ENCODE measurements around the gene OAS2. TPM values are rescaled to one million over a fixed set of nuclear protein-coding genes. Genes with fewer than 3 reads are reported as not detected.

Gene OAS2
- total and polyA plus RNA-seq, 8 donors: 0.79 to 3.9 (median 1.2) TPM

DNA sequence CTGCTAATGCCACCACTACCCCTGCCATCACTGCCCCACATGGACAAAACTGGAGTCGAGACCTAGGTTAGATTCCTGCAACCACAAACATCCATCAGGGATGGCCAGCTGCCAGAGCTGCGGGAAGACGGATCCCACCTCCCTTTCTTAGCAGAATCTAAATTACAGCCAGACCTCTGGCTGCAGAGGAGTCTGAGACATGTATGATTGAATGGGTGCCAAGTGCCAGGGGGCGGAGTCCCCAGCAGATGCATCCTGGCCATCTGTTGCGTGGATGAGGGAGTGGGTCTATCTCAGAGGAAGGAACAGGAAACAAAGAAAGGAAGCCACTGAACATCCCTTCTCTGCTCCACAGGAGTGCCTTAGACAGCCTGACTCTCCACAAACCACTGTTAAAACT, 7.1 kb upstream of the OAS2 start:
- Histone ChIP-seq H3K4me3 (no peak overlapping the region), H3K9me3 (no peaks in the 10 kb centered on the region), H3K4me1 (no peaks in the 10 kb centered on the region), H3K27ac (no peak overlapping the region), H3K27me3 (no peaks in the 10 kb centered on the region), H3K36me3 (no peaks in the 10 kb centered on the region)
- whole genome bisulfite sequencing, 2 donors: 80% methylated on average over 5 of the region's 5 CpGs
- ATAC-seq (no peak), FAIRE-seq (no peak), DNase-seq (no peak)
- intact Hi-C loops (cut with DNase I): no loop called here
- TF ChIP-seq, protein P1, sequence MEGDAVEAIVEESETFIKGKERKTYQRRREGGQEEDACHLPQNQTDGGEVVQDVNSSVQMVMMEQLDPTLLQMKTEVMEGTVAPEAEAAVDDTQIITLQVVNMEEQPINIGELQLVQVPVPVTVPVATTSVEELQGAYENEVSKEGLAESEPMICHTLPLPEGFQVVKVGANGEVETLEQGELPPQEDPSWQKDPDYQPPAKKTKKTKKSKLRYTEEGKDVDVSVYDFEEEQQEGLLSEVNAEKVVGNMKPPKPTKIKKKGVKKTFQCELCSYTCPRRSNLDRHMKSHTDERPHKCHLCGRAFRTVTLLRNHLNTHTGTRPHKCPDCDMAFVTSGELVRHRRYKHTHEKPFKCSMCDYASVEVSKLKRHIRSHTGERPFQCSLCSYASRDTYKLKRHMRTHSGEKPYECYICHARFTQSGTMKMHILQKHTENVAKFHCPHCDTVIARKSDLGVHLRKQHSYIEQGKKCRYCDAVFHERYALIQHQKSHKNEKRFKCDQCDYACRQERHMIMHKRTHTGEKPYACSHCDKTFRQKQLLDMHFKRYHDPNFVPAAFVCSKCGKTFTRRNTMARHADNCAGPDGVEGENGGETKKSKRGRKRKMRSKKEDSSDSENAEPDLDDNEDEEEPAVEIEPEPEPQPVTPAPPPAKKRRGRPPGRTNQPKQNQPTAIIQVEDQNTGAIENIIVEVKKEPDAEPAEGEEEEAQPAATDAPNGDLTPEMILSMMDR (IDR thresholded peaks at IDR 0.05): no peak

DNA sequence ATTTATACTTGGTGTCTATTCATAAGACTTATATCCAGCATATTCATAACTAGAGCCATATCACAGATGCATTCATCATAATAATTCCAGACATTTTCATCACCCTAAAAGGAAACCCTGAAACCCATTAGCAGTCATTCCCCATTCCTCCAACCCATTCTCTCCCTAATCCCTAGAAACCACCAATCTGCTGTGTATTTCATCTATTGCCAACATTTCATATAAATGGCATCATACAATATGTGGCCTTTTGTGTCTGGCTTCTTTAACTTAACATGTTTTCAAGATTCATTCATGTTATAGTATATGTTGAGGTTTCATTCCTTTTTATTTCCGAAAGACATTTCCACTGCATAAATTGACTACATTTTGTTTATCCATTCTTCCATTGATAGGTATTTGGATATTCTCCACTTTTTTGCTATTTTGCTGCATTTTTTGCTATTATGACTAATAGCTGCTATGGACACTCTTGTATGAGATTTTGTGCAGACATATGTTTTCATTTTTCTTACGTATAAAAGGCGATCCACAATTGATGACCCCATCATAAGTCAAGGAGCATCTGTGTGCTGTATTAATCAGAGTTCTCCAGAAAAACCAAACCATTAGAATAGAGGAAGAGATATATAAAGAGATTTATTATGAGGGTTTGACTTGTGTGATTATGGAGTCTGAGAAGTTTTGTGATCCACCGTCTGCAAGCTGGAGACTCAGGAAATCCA, 5.1 kb upstream of the OAS2 start:
- DNase-seq: no peak
- FAIRE-seq: no peak
- ATAC-seq: no peak
- 86 to 92% methylated on average over 4 of the region's 4 CpGs for WGBS, 2 donors
- H3K36me3 ChIP-seq: no peaks in the 10 kb centered on the region
- no peaks in the 10 kb centered on the region for H3K4me1 ChIP-seq
- TF ChIP-seq, protein P1 (IDR thresholded peaks at IDR 0.05): no peak
- no peak overlapping the region for H3K4me3 ChIP-seq
- no peak overlapping the region for H3K27ac ChIP-seq
- H3K27me3 ChIP-seq: no peaks in the 10 kb centered on the region
- H3K9me3 ChIP-seq: no peaks in the 10 kb centered on the region
- intact Hi-C loops (cut with DNase I): no loop called here

DNA sequence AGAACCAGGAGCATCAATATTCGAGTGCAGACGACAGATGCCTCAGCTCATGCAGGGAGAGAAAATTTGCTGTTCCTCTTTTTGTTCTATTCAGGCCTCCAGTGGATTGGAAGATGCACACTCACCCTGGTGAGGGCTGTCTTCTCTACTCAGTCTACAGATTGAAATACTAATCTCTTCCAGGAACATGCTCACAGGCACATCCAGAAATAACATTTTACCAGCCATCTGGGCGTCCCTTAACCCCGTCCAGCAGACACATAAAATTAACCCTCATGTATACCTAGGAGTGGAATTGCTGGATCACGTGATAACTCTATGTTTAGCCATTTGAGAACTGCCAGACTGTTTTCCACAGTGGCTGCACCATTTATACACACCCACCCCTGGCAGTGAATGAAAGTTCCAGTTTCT, 4.5 kb upstream of the OAS2 start:
- no peak for DNase-seq
- no peak overlapping the region for H3K27ac ChIP-seq
- no peak overlapping the region for H3K4me3 ChIP-seq
- FAIRE-seq: no peak
- TF ChIP-seq, protein P1 (IDR thresholded peaks at IDR 0.05): no peak
- intact Hi-C loops (cut with DNase I): no loop called here
- WGBS, 2 donors: 38 to 46% methylated on average over 5 of the region's 5 CpGs
- H3K36me3 ChIP-seq: no peaks in the 10 kb centered on the region
- no peaks in the 10 kb centered on the region for H3K4me1 ChIP-seq
- no peaks in the 10 kb centered on the region for H3K27me3 ChIP-seq
- H3K9me3 ChIP-seq: no peaks in the 10 kb centered on the region
- no peak for ATAC-seq

DNA sequence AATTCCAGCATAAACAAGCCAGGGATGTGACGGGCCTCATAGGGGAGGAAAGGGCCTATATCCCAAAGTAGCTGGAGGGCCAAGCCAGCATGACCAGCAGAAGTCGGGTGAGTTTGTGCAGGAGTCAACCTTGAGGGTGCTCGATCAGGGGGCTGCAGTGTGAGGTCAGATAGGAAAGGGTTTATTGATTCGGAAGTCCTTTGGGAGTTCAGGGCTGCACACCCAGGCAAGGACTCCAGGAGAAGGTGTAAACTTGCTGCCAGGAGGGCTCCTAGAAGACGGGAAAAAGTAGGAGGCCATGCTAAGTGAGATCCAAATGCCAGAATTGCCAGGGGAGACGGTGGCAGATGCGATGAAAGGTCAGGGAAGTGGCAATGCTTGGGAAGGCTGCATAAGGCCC, 3.4 kb upstream of the OAS2 start:
- WGBS, 2 donors: 68 to 71% methylated on average over 7 of the region's 7 CpGs
- TF ChIP-seq, protein P1 (IDR thresholded peaks at IDR 0.05): no peak
- Histone ChIP-seq H3K27me3 (no peaks in the 10 kb centered on the region), H3K4me1 (no peaks in the 10 kb centered on the region), H3K9me3 (no peaks in the 10 kb centered on the region), H3K4me3 (no peak overlapping the region), H3K36me3 (no peaks in the 10 kb centered on the region), H3K27ac (no peak overlapping the region)
- FAIRE-seq (no peak), DNase-seq (no peak), ATAC-seq (no peak)
- intact Hi-C loops (cut with DNase I): no loop called here

DNA sequence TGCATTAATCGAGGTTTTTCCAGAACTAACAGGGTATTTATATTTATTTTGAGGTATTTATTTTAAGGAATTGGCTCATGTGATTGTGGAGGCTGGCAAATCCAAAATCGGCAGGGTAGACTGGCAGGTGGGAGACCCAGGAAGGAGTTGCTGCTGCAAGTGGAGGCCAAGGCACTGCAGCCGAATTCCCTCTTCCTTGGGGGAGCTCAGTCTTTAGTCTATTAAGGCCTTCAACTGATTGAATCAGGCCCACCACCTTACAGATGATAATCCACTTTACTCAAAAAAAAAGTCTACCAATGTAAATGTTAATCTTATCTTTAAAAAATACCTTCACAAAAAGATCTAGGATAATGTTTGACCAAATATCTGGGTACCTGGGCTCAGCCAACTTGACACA, 1.2 kb upstream of the OAS2 start:
- Histone ChIP-seq H3K4me1 (no peaks in the 10 kb centered on the region), H3K9me3 (no peaks in the 10 kb centered on the region), H3K27me3 (no peaks in the 10 kb centered on the region), H3K4me3 (no peak overlapping the region), H3K36me3 (no peaks in the 10 kb centered on the region), H3K27ac (no peak overlapping the region)
- intact Hi-C loops (cut with DNase I): no loop called here
- no peak for FAIRE-seq
- DNase-seq: no peak
- TF ChIP-seq, protein P1 (IDR thresholded peaks at IDR 0.05): no peak
- WGBS, 2 donors: 44 to 53% methylated on average over 3 of the region's 3 CpGs
- no peak for ATAC-seq

Data from pancreas (tissue), 10 donors.